WTC11 (cell line): ENCODE data around the gene FASTK.
A peak's percentile ranks its signal among the peaks of the same experiment; 100 is the strongest.

Experiments used
- AFF4 ChIP-seq: sonication (generic); formaldehyde crosslinking; IDR thresholded peaks from 2 replicates; pipeline ENCODE4 v1.8.1; 2023; ENCODE audit warnings: mild to moderate bottlenecking, missing genetic modification reagents, borderline replicate concordance
- NFYB ChIP-seq: sonication (generic); formaldehyde crosslinking; conservative IDR thresholded peaks from 2 replicates; pipeline ENCODE4 v1.8.0; 2022; ENCODE audit warnings: low read depth, missing genetic modification reagents
- NR3C1 ChIP-seq: sonication (generic); formaldehyde crosslinking; conservative IDR thresholded peaks from 2 replicates; pipeline ENCODE4 v1.8.1; 2023; ENCODE audit warnings: low read depth, mild to moderate bottlenecking, missing genetic modification reagents
- RORB ChIP-seq: fragments of 250-450 bp; sonication (Bioruptor Pico); IDR thresholded peaks from 2 replicates; pipeline ENCODE4 v1.9.0; 2021; ENCODE audit warnings: mild to moderate bottlenecking
- TCF7 ChIP-seq: sonication (generic); formaldehyde crosslinking; IDR thresholded peaks from 2 replicates; pipeline ENCODE4 v1.8.0; 2022; ENCODE audit warnings: mild to moderate bottlenecking, low read depth, missing genetic modification reagents, moderate library complexity
- ZNF317 ChIP-seq: sonication (generic); formaldehyde crosslinking; IDR thresholded peaks from 2 replicates; pipeline ENCODE4 v1.8.1; 2023; ENCODE audit warnings: low read depth, mild to moderate bottlenecking, moderate library complexity, missing genetic modification reagents, borderline replicate concordance
- ZNF425 ChIP-seq: fragments of 250-450 bp; sonication (Bioruptor Pico); conservative IDR thresholded peaks from 2 replicates; pipeline ENCODE4 v1.9.0; 2021; ENCODE audit warnings: mild to moderate bottlenecking
- TF ChIP-seq, protein P1 (sequence below): fragments of 200-600 bp; IDR thresholded peaks from 2 replicates; pipeline ENCODE4 v1.8.0; 2022; ENCODE audit warnings: antibody characterized with exemption
- TF ChIP-seq, protein P2 (sequence below): sonication (generic); formaldehyde crosslinking; IDR thresholded peaks from 2 replicates; pipeline ENCODE4 v1.8.0; 2022; ENCODE audit warnings: mild to moderate bottlenecking, missing genetic modification reagents
- TF ChIP-seq, protein P3 (sequence below): sonication (generic); formaldehyde crosslinking; IDR thresholded peaks from 2 replicates; pipeline ENCODE4 v1.8.0; 2022; ENCODE audit warnings: missing genetic modification reagents

DNA sequence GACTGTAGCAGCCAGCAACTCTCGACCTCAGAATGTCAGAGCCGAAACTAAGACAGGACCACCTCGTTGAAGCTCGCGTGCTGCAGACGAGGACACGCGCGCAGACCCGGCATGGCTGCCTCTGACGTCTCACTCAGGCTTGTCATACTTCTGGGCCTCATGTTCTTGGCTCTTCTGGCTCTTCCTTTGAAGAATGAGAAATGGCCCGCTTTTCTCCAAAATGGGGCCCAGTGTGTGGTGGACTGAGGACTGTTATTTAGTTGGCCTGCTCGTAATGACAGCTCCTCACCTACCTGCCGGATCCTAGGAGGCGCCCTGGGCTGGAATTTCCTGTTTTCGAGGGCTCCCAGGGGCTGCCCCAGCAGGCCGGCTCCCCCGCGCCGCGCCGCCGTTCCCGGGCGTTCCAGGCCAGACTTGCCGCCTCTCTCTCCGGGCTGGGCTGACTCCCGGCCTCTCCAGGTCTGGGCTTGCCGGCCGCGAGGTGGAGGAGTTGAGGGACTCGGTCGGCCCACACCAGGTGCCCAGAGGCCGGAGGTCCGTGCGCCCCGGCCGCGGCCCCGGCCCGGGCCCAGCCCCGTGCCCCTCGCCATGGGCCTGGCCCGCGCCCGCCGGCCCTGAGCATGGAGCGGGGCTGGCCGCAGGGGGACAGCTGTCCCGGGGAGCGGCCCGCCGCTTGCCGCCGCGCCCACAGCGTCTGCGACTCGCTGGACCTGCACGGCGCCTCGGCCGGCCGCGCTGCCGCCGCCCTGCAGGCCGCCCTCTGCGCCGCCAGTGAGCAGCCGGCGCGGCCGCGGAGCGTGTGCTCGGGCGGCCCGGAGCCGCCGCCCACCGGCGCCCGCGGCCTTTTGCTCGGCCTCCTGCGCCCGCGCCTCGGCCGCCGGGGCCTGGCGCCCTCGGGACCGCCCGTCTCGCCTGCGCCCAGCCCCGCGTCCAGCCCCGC is 33.8 kb upstream of the FASTK start:
- TF ChIP-seq AFF4 (no peak), NFYB (no peak), NR3C1 (CRISPR knock-in tag) (no peak), ZNF425 (CRISPR knock-in tag) (no peak), RORB (CRISPR knock-in tag) (no peak), TCF7 (CRISPR knock-in tag) (no peak), ZNF317 (CRISPR knock-in tag) (no peak)
- TF ChIP-seq, protein P1, sequence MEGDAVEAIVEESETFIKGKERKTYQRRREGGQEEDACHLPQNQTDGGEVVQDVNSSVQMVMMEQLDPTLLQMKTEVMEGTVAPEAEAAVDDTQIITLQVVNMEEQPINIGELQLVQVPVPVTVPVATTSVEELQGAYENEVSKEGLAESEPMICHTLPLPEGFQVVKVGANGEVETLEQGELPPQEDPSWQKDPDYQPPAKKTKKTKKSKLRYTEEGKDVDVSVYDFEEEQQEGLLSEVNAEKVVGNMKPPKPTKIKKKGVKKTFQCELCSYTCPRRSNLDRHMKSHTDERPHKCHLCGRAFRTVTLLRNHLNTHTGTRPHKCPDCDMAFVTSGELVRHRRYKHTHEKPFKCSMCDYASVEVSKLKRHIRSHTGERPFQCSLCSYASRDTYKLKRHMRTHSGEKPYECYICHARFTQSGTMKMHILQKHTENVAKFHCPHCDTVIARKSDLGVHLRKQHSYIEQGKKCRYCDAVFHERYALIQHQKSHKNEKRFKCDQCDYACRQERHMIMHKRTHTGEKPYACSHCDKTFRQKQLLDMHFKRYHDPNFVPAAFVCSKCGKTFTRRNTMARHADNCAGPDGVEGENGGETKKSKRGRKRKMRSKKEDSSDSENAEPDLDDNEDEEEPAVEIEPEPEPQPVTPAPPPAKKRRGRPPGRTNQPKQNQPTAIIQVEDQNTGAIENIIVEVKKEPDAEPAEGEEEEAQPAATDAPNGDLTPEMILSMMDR = no peak
- TF ChIP-seq, protein P2, sequence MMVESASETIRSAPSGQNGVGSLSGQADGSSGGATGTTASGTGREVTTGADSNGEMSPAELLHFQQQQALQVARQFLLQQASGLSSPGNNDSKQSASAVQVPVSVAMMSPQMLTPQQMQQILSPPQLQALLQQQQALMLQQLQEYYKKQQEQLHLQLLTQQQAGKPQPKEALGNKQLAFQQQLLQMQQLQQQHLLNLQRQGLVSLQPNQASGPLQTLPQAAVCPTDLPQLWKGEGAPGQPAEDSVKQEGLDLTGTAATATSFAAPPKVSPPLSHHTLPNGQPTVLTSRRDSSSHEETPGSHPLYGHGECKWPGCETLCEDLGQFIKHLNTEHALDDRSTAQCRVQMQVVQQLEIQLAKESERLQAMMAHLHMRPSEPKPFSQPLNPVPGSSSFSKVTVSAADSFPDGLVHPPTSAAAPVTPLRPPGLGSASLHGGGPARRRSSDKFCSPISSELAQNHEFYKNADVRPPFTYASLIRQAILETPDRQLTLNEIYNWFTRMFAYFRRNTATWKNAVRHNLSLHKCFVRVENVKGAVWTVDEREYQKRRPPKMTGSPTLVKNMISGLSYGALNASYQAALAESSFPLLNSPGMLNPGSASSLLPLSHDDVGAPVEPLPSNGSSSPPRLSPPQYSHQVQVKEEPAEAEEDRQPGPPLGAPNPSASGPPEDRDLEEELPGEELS (CRISPR knock-in tag) = no peak
- TF ChIP-seq, protein P3, sequence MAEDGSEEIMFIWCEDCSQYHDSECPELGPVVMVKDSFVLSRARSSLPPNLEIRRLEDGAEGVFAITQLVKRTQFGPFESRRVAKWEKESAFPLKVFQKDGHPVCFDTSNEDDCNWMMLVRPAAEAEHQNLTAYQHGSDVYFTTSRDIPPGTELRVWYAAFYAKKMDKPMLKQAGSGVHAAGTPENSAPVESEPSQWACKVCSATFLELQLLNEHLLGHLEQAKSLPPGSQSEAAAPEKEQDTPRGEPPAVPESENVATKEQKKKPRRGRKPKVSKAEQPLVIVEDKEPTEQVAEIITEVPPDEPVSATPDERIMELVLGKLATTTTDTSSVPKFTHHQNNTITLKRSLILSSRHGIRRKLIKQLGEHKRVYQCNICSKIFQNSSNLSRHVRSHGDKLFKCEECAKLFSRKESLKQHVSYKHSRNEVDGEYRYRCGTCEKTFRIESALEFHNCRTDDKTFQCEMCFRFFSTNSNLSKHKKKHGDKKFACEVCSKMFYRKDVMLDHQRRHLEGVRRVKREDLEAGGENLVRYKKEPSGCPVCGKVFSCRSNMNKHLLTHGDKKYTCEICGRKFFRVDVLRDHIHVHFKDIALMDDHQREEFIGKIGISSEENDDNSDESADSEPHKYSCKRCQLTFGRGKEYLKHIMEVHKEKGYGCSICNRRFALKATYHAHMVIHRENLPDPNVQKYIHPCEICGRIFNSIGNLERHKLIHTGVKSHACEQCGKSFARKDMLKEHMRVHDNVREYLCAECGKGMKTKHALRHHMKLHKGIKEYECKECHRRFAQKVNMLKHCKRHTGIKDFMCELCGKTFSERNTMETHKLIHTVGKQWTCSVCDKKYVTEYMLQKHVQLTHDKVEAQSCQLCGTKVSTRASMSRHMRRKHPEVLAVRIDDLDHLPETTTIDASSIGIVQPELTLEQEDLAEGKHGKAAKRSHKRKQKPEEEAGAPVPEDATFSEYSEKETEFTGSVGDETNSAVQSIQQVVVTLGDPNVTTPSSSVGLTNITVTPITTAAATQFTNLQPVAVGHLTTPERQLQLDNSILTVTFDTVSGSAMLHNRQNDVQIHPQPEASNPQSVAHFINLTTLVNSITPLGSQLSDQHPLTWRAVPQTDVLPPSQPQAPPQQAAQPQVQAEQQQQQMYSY = peak; percentile 97
